GM10248 (cell line): ENCODE data around the gene GRK5.
A peak's percentile ranks its signal among the peaks of the same experiment; 100 is the strongest.
"Not testable (repeated sequence)": the region's sequence is repeated elsewhere in the genome, so short reads cannot be mapped to it uniquely, and the experiment has no call there.

ENCODE experiments used
- CTCF ChIA-PET: fragments of 300-600 bp; sonication (Branson Sonifier 250); formaldehyde crosslinking; extraction: SDS; loops from one replicate; lab custom pipeline; 2021; ENCODE audit warnings: antibody characterized with exemption; lab: Yijun Ruan, JAX
- POLR2A ChIA-PET: fragments of 350-650 bp; sonication (Branson Sonifier 250); formaldehyde crosslinking; extraction: SDS; loops from one replicate; lab custom pipeline; 2020; ENCODE audit warnings: antibody characterized with exemption; lab: Yijun Ruan, JAX
- DNase-seq: peaks from one replicate; pipeline ENCODE4 v3.0.0; 2012; ENCODE audit errors: extremely low spot score
- CTCF ChIP-seq: IDR thresholded peaks from 2 replicates; pipeline ENCODE4 v1.5.1; 2012; ENCODE audit warnings: mild to moderate bottlenecking, low read depth; ENCODE audit errors: extremely low read depth, missing control alignments, control extremely low read depth

GRK5 gene

GRCh38 chr10:119270762-119271366 lies 63.5 kb downstream of the GRK5 start:
- DNase-seq: peak; percentile 70
- no peak for TF ChIP-seq CTCF
- ChIA-PET POLR2A (interaction anchor here (1.2 kb wide), 1 partner anchor 31 kb away, joined by 3 read pairs; no protein-coding TSS in a partner anchor), CTCF (interaction anchor here (0.8 to 4.7 kb wide), 9 partner anchors 12 to 64 kb away, joined by 3 to 32 read pairs (median 4); partner anchors contain the start of gene GRK5)

DNA sequence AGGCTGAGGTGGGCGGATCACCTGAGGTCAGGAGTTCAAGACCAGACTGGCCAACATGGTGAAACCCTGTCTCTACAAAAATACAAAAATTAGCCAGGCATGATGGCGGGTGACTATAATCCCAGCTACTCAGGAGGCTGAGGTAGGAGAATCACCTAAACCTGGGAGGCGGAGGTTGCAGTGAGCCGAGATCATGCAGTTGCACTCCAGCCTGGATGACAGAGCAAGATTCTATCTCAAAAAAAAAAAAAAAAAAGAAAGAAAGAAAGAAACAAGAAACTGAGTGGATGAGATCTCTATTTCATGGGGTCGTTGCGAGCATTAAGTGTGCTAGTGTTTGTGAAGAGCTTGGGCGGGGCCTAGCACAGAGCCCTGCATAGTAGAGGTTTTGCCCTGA lies 65.0 kb downstream of the GRK5 start:
- DNase-seq: not testable (repeated sequence)
- ChIA-PET POLR2A (interaction anchor here (0.7 to 1.2 kb wide), 2 partner anchors 30 to 31 kb away, joined by 3 to 5 read pairs; no protein-coding TSS in a partner anchor), CTCF (interaction anchor here (1.2 to 4.7 kb wide), 5 partner anchors 11 to 65 kb away, joined by 4 to 32 read pairs (median 8); partner anchors contain the start of gene GRK5)

- DNase-seq: no peak
- ChIA-PET CTCF (interaction anchor here (1.2 to 4.7 kb wide), 3 partner anchors 10 to 66 kb away, joined by 4 to 32 read pairs (median 8); partner anchors contain the start of gene GRK5), POLR2A (no interaction called here)
- TF ChIP-seq CTCF: no peak
Observed at GRCh38 chr10:119272736-119273135, 65.4 kb downstream of the GRK5 start.

GRCh38 chr10:119273413-119273812 lies 66.0 kb downstream of the GRK5 start:
- POLR2A ChIA-PET: no interaction called here
- no peak for DNase-seq
- TF ChIP-seq CTCF: no peak
- CTCF ChIA-PET: interaction anchor here (1.5 to 4.7 kb wide), 2 partner anchors 10 to 67 kb away, joined by 8 to 32 read pairs; partner anchors contain the start of gene GRK5

GRCh38 chr10:119274519-119275045 lies 67.2 kb downstream of the GRK5 start:
- ChIA-PET CTCF (interaction anchor here (1.0 to 4.7 kb wide), 4 partner anchors 8 to 141 kb away, joined by 3 to 32 read pairs (median 4); no protein-coding TSS in a partner anchor), POLR2A (no interaction called here)
- TF ChIP-seq CTCF: no peak
- no peak for DNase-seq

- DNase-seq: no peak
- ChIA-PET POLR2A (no interaction called here), CTCF (interaction anchor here (1.0 to 4.7 kb wide), 5 partner anchors 8 to 141 kb away, joined by 3 to 32 read pairs (median 3); no protein-coding TSS in a partner anchor)
- TF ChIP-seq CTCF: no peak
Observed at GRCh38 chr10:119275085-119275484, 67.7 kb downstream of the GRK5 start.

- DNase-seq, POLR2A ChIA-PET: not testable (repeated sequence)
- CTCF ChIA-PET: interaction anchor here (1.0 kb wide), 1 partner anchor 66 kb away, joined by 3 read pairs; no protein-coding TSS in a partner anchor
Observed at GRCh38 chr10:119276194-119276593, 68.8 kb downstream of the GRK5 start.
